HL-60/S4 treated with retinoic acid at 250 ng/mL for 4 days and 3 days (cell line): ENCODE results near the gene SCUBE3.

Experiments used
- in situ Hi-C: fragments of 300-500 bp; cut with MboI; formaldehyde crosslinking; loops from 2 replicates; pipeline ENCODE4 v1.7.0; 2022; ENCODE audit warnings: low sequenced_read_pairs

Gene SCUBE3

DNA sequence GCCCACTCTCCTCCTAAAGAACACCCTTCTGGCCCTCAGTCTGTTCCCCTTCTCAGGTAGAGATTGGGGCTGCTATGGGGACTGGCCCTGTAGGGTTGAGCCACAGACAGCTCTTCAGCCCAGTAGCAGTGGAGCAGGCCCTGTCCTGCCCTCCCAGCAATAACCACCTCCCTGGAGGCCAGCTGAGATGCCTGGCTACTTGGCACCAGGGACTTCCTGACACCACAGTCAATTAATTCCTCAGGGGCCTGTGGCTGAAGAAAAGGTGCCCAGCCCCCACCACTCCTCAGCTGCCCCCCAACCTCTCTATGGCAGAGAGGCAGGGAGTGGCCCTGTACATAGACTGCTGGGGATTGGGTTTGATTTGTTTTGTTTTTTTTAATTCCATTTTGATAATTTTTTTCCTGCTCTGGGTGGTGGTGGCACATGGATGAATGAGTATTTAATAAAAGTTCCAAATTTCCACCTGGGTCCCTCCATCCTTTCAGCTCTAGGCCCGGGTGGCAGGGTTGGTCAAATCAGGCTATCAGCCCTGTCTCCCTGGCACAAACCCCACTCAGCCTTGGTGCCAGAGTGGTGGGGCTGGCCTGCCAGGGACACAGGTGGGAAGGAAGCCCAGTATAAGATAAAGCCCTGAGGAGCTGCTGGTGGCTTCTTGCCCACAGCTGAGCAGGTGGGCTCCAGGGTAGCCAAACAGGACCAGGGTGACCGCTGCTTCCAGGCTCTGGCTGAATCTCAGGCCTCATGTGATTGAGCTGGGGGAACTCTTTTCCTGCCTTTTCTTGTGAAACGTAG is 82.0 kb downstream of the SCUBE3 start:
- in situ Hi-C loops: loop anchor here (25.0 kb wide), 1 partner anchor 442 kb away; the partner anchor contains the start of gene ARMC12

DNA sequence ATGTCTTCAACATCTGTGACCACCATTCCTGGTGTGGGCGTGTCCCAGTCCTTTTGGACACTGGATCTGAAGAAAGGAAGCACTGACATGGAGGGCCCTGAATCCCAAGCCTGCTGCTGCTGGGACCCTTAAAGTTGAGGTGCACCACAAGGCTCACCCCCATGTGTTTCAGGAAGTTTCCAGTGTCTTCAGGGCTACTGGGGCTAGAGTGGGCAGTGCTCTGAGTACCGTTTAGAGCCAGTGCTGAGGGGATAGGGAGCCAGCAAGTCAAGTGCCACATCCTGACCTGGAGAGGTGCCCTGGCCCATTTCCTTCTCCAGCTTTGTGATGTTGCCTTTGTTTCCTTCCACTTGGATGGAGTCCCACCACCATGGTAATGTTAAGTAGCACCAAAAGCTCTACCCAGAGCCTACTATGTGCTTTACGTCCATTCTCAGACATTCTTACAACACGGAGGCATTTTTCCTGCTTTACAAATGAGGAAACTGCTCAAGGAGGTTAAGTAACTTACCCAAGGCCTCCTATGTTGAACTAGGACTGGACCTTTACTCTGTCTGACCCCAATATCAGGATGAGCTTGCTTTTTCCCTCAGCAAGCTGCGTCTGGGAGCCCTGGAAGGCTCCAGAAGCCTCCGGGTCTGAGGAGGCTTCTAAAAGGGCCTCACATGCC is 83.3 kb downstream of the SCUBE3 start:
- in situ Hi-C loops: loop anchor here (25.0 kb wide), 1 partner anchor 440 kb away; the partner anchor contains the start of gene ARMC12

DNA sequence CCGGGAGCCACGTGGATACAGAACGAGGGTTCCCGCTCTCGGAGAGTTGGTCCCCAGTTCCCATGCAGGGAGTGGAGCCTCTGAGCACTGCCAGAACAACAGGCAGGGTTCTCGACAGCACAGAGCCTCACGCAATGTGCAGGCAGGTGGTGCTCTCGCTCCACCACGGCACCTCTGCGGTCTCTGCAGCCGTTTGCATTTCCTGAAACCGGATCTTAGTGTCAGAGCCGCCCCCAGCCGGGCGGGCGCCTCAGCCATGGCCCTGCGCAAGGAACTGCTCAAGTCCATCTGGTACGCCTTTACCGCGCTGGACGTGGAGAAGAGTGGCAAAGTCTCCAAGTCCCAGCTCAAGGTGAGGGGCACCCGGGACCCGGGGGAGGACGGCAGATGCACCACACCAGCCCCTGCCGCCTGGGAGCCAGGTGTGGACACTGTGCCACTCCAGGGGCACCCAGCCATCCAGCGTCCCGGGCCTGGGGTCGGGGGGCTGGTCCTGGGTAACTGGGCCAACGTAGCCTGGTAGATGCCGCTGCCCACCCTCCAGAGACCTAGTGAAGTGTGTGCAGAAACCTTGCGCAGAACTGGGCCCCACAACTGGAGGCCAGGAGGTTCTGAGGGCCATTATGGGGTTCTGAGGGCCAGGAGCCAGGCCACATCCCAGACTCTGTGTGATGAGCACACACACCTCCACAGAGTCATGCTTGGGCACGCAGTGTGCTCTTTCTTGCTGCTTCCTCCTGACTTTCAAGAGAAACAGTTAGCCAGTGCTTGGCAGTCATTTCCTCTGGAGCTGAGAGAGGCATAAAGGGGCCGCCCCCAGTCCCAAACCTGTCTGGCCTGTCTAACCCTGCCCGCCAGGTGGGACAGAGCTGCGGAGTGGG is 84.1 kb downstream of the SCUBE3 start, which contains the start of gene DEF6:
TSS of gene DEF6 (plus strand) at position 218 of the 881 bp plus-strand sequence. CDS start at position 257, 39 bp downstream.
- in situ Hi-C loops: loop anchor here (25.0 kb wide), 1 partner anchor 439 kb away; the partner anchor contains the start of gene ARMC12

DNA sequence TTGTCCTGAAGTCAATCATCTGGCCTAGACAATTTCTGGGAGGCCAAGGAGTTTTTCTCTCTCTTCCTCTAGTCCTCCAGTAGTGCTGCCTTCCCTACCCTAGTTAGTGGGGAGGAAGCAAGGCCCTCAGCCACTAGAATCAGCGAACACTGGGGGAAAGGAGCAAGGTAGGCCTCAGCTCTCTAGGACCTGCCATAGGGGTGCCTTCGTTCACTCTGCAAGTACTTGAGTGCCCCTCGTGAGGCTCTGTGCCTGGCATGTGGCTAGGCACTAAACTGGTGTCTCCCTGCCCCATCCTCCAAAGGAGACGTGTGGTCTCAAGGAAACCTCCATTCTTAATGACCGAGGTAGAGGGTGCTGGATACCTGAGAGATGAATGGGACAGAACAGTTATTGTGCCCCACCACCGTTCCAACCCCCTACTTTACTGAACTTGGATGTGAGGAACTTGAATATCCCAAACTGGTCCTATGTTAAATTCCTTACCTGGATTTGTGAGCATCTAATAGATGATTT is 84.9 kb downstream of the SCUBE3 start:
- in situ Hi-C loops: loop anchor here (25.0 kb wide), 1 partner anchor 439 kb away; the partner anchor contains the start of gene ARMC12

GRCh38 chr6:35299674-35300073 is 85.9 kb downstream of the SCUBE3 start:
- in situ Hi-C loops: loop anchor here (25.0 kb wide), 1 partner anchor 438 kb away; the partner anchor contains the start of gene ARMC12

GRCh38 chr6:35300848-35301247 is 87.1 kb downstream of the SCUBE3 start:
- in situ Hi-C loops: no loop called here
